Activated CD4-positive, alpha-beta memory T cell treated with anti-CD3 and anti-CD28 coated beads for 36 hours (primary cell): Measurements from ENCODE around the gene PDE4D. TPM values are rescaled to one million over a fixed set of nuclear protein-coding genes. Genes with fewer than 3 reads are reported as not detected.
"Not testable (repeated sequence)": the region's sequence is repeated elsewhere in the genome, so short reads cannot be mapped to it uniquely, and the experiment has no call there.

Experiments
- CTCF ChIA-PET: fragments of 350-600 bp; sonication (Branson Sonifier 250); formaldehyde crosslinking; loops from one replicate; lab custom pipeline; 2021; ENCODE audit warnings: antibody characterized with exemption, inconsistent platforms; lab: Charles Lee
- POLR2A ChIA-PET: fragments of 350-600 bp; sonication (Branson Sonifier 250); formaldehyde crosslinking; loops from one replicate; lab custom pipeline; 2021; ENCODE audit warnings: antibody characterized with exemption; lab: Charles Lee
- DNase-seq: peaks from one replicate; pipeline ENCODE4 v3.0.0-alpha.2; 2020
- H3K27ac Mint-ChIP-seq: one replicate; pipeline ENCODE4 v1.8.0; 2021; ENCODE audit warnings: mixed read lengths
- H3K27me3 Mint-ChIP-seq: one replicate; pipeline ENCODE4 v1.8.0; 2021; ENCODE audit warnings: mixed read lengths
- H3K36me3 Mint-ChIP-seq: one replicate; pipeline ENCODE4 v1.8.0; 2021; ENCODE audit warnings: mixed read lengths
- H3K4me1 Mint-ChIP-seq: one replicate; pipeline ENCODE4 v1.8.0; 2021; ENCODE audit warnings: low read depth, mixed read lengths
- H3K4me3 Mint-ChIP-seq: one replicate; pipeline ENCODE4 v1.8.0; 2021; ENCODE audit warnings: mild to moderate bottlenecking, mixed read lengths
- H3K9me3 Mint-ChIP-seq: one replicate; pipeline ENCODE4 v1.8.0; 2021; ENCODE audit warnings: mixed read lengths
- intact Hi-C: fragments of 100-400 bp; cut with micrococcal nuclease; formaldehyde crosslinking; loops from one replicate; pipeline ENCODE4 v1.15.1; 2023
- total RNA-seq, 2 experiments: library from RNA; stranded (reverse); gene quantifications; one replicate each; pipeline ENCODE4 v1.2.3, GENCODE V29; 2021

Gene PDE4D
- total RNA-seq, 2 experiments from 2014 or later = 49.3 to 50.8 TPM

- intact Hi-C loops = no loop called here
- no peak for DNase-seq
- Mint-ChIP-seq H3K27me3 (no peaks in the 10 kb centered on the region), H3K27ac (no peak overlapping the region), H3K4me1 (peaks cover 60% of the 10 kb centered on the region), H3K9me3 (no peaks in the 10 kb centered on the region), H3K4me3 (no peak overlapping the region), H3K36me3 (peaks cover 8% of the 10 kb centered on the region)
- CTCF ChIA-PET = interaction anchor here (0.9 to 3.3 kb wide), 5 partner anchors 110 to 172 kb away, joined by 3 to 11 read pairs (median 6); no protein-coding TSS in a partner anchor
- POLR2A ChIA-PET = no interaction called here
Observed at GRCh38 chr5:59003124-59003523, 890.4 kb downstream of the PDE4D start.

GRCh38 chr5:59002162-59002825, 891.2 kb downstream of the PDE4D start:
- Mint-ChIP-seq H3K27me3 (no peaks in the 10 kb centered on the region), H3K4me3 (no peak overlapping the region), H3K4me1 (peaks cover 58% of the 10 kb centered on the region), H3K27ac (peak overlapping the region; percentile 33), H3K36me3 (peaks cover 8% of the 10 kb centered on the region), H3K9me3 (no peaks in the 10 kb centered on the region)
- POLR2A ChIA-PET = interaction anchor here (0.6 kb wide), 1 partner anchor 18 kb away, joined by 4 read pairs; no protein-coding TSS in a partner anchor
- CTCF ChIA-PET = interaction anchor here (1.0 to 3.3 kb wide), 3 partner anchors 111 to 173 kb away, joined by 3 to 11 read pairs (median 11); no protein-coding TSS in a partner anchor
- intact Hi-C loops = no loop called here
- no peak for DNase-seq

- Mint-ChIP-seq H3K4me3 (no peak overlapping the region), H3K36me3 (peaks cover 8% of the 10 kb centered on the region)
Observed at GRCh38 chr5:59001716-59002115, 891.8 kb downstream of the PDE4D start.

GRCh38 chr5:59001154-59001553, 892.4 kb downstream of the PDE4D start:
- no peak overlapping the region for H3K4me3 Mint-ChIP-seq
- H3K9me3 Mint-ChIP-seq = no peaks in the 10 kb centered on the region
- intact Hi-C loops = no loop called here
- H3K36me3 Mint-ChIP-seq = peaks cover 8% of the 10 kb centered on the region
- H3K27me3 Mint-ChIP-seq = no peaks in the 10 kb centered on the region
- H3K27ac Mint-ChIP-seq = no peak overlapping the region
- ChIA-PET CTCF (interaction anchor here (1.1 to 3.3 kb wide), 4 partner anchors 34 to 130 kb away, joined by 3 to 11 read pairs (median 8); no protein-coding TSS in a partner anchor), POLR2A (no interaction called here)
- DNase-seq = no peak
- peaks cover 52% of the 10 kb centered on the region for H3K4me1 Mint-ChIP-seq

More at GRCh38 chr5:59001716-59002115, 891.8 kb downstream of the PDE4D start:
- Mint-ChIP-seq H3K9me3 (no peaks in the 10 kb centered on the region), H3K27me3 (no peaks in the 10 kb centered on the region), H3K4me1 (peaks cover 58% of the 10 kb centered on the region), H3K27ac (no peak overlapping the region)
- CTCF ChIA-PET = interaction anchor here (1.2 to 3.3 kb wide), 3 partner anchors 33 to 115 kb away, joined by 5 to 11 read pairs (median 11); no protein-coding TSS in a partner anchor
- intact Hi-C loops = no loop called here
- no peak for DNase-seq
- POLR2A ChIA-PET = no interaction called here

GRCh38 chr5:59000211-59000610, 893.3 kb downstream of the PDE4D start:
- Mint-ChIP-seq H3K27ac (no peak overlapping the region), H3K9me3 (no peaks in the 10 kb centered on the region), H3K36me3 (peaks cover 12% of the 10 kb centered on the region), H3K4me3 (no peak overlapping the region), H3K27me3 (no peaks in the 10 kb centered on the region), H3K4me1 (peaks cover 47% of the 10 kb centered on the region)
- intact Hi-C loops = no loop called here
- DNase-seq = no peak
- CTCF ChIA-PET = interaction anchor here (0.7 to 3.3 kb wide), 4 partner anchors 109 to 183 kb away, joined by 3 to 11 read pairs (median 5); no protein-coding TSS in a partner anchor
- POLR2A ChIA-PET = no interaction called here

- peaks cover 43% of the 10 kb centered on the region for H3K4me1 Mint-ChIP-seq
- intact Hi-C loops = no loop called here
- H3K4me3 Mint-ChIP-seq = no peak overlapping the region
- no peaks in the 10 kb centered on the region for H3K27me3 Mint-ChIP-seq
- H3K27ac Mint-ChIP-seq = no peak overlapping the region
- POLR2A ChIA-PET = no interaction called here
- peaks cover 11% of the 10 kb centered on the region for H3K36me3 Mint-ChIP-seq
- H3K9me3 Mint-ChIP-seq = no peaks in the 10 kb centered on the region
- CTCF ChIA-PET = interaction anchor here (0.7 to 2.0 kb wide), 7 partner anchors 106 to 189 kb away, joined by 3 to 6 read pairs (median 4); no protein-coding TSS in a partner anchor
- no peak for DNase-seq
Observed at GRCh38 chr5:58999804-59000203, 893.7 kb downstream of the PDE4D start.

- no peak overlapping the region for H3K4me3 Mint-ChIP-seq
- H3K4me1 Mint-ChIP-seq = peaks cover 36% of the 10 kb centered on the region
- no peaks in the 10 kb centered on the region for H3K9me3 Mint-ChIP-seq
- intact Hi-C loops = no loop called here
- H3K36me3 Mint-ChIP-seq = peaks cover 10% of the 10 kb centered on the region
- ChIA-PET POLR2A (no interaction called here), CTCF (interaction anchor here (1.4 to 2.0 kb wide), 3 partner anchors 9 to 175 kb away, joined by 3 to 6 read pairs (median 4); no protein-coding TSS in a partner anchor)
- DNase-seq = no peak
- no peak overlapping the region for H3K27ac Mint-ChIP-seq
- no peaks in the 10 kb centered on the region for H3K27me3 Mint-ChIP-seq
Observed at GRCh38 chr5:58998544-58998943, 895.0 kb downstream of the PDE4D start.

GRCh38 chr5:58995779-58996178, 897.7 kb downstream of the PDE4D start:
- POLR2A ChIA-PET, H3K27me3 Mint-ChIP-seq, H3K4me3 Mint-ChIP-seq, H3K9me3 Mint-ChIP-seq, H3K27ac Mint-ChIP-seq, DNase-seq, intact Hi-C loops: not testable (repeated sequence)
- CTCF ChIA-PET = interaction anchor here (1.8 kb wide), 1 partner anchor 109 kb away, joined by 9 read pairs; no protein-coding TSS in a partner anchor
- Mint-ChIP-seq H3K36me3 (peaks cover 21% of the 10 kb centered on the region), H3K4me1 (peaks cover 18% of the 10 kb centered on the region)

GRCh38 chr5:58993461-58993860, 900.1 kb downstream of the PDE4D start:
- no peak for DNase-seq
- no peaks in the 10 kb centered on the region for H3K27me3 Mint-ChIP-seq
- intact Hi-C loops = no loop called here
- no peak overlapping the region for H3K4me3 Mint-ChIP-seq
- ChIA-PET CTCF (no interaction called here), POLR2A (no interaction called here)
- no peaks in the 10 kb centered on the region for H3K9me3 Mint-ChIP-seq
- peaks cover 8% of the 10 kb centered on the region for H3K4me1 Mint-ChIP-seq
- no peak overlapping the region for H3K27ac Mint-ChIP-seq
- H3K36me3 Mint-ChIP-seq = peaks cover 29% of the 10 kb centered on the region

GRCh38 chr5:58988938-58989337, 904.6 kb downstream of the PDE4D start:
- POLR2A ChIA-PET = no interaction called here
- H3K4me1 Mint-ChIP-seq = peaks cover 6% of the 10 kb centered on the region
- intact Hi-C loops = no loop called here
- no peak overlapping the region for H3K27ac Mint-ChIP-seq
- peaks cover 50% of the 10 kb centered on the region for H3K36me3 Mint-ChIP-seq
- no peak for DNase-seq
- H3K9me3 Mint-ChIP-seq = no peaks in the 10 kb centered on the region
- H3K27me3 Mint-ChIP-seq = no peaks in the 10 kb centered on the region
- CTCF ChIA-PET = no interaction called here
- H3K4me3 Mint-ChIP-seq = no peak overlapping the region

- Mint-ChIP-seq H3K27me3 (no peaks in the 10 kb centered on the region), H3K4me1 (no peaks in the 10 kb centered on the region), H3K4me3 (no peak overlapping the region), H3K9me3 (no peaks in the 10 kb centered on the region), H3K36me3 (peaks cover 59% of the 10 kb centered on the region), H3K27ac (no peak overlapping the region)
- ChIA-PET CTCF (no interaction called here), POLR2A (no interaction called here)
- DNase-seq = no peak
- intact Hi-C loops = no loop called here
Observed at GRCh38 chr5:58987193-58987592, 906.3 kb downstream of the PDE4D start.

GRCh38 chr5:58986281-58986680, 907.2 kb downstream of the PDE4D start:
- H3K36me3 Mint-ChIP-seq = peaks cover 59% of the 10 kb centered on the region
- H3K27ac Mint-ChIP-seq = no peak overlapping the region
- H3K27me3 Mint-ChIP-seq = no peaks in the 10 kb centered on the region
- no peaks in the 10 kb centered on the region for H3K9me3 Mint-ChIP-seq
- DNase-seq = no peak
- CTCF ChIA-PET = interaction anchor here (1.1 kb wide), 1 partner anchor 100 kb away, joined by 4 read pairs; no protein-coding TSS in a partner anchor
- no peaks in the 10 kb centered on the region for H3K4me1 Mint-ChIP-seq
- intact Hi-C loops = no loop called here
- no peak overlapping the region for H3K4me3 Mint-ChIP-seq
- POLR2A ChIA-PET = no interaction called here
